Neural progenitor cell (in vitro differentiated cells): ENCODE results near the gene PRSS22. TPM values are rescaled to one million over a fixed set of nuclear protein-coding genes. Genes with fewer than 3 reads are reported as not detected.
A peak's percentile ranks its signal among the peaks of the same experiment; 100 is the strongest.

Source experiments
- DNase-seq: peaks from one replicate; pipeline ENCODE4 v3.0.0-alpha.2; 2016; ENCODE audit warnings: low spot score
- H2AFZ ChIP-seq: fragments of 200-600 bp; sonication (generic); replicated peaks from 2 replicates; pipeline ENCODE4 v1.6.1; 2016; ENCODE audit warnings: antibody characterized with exemption
- H3F3A ChIP-seq: fragments of 200-600 bp; sonication (generic); 2 replicates; pipeline ENCODE4 v1.6.1; 2016; ENCODE audit warnings: antibody characterized with exemption, low read depth
- H3K27ac ChIP-seq: fragments of 200-600 bp; sonication (generic); 2 replicates; pipeline ENCODE4 v1.5.1; 2016; ENCODE audit warnings: mild to moderate bottlenecking
- H3K27me3 ChIP-seq: fragments of 200-600 bp; sonication (generic); 2 replicates; pipeline ENCODE4 v1.6.1; 2016; ENCODE audit warnings: mild to moderate bottlenecking, moderate library complexity
- H3K36me3 ChIP-seq: fragments of 200-600 bp; sonication (generic); 2 replicates; pipeline ENCODE4 v1.5.1; 2016
- H3K4me1 ChIP-seq: fragments of 200-600 bp; sonication (generic); 2 replicates; pipeline ENCODE4 v1.6.1; 2016; ENCODE audit warnings: mixed run types
- H3K4me2 ChIP-seq: fragments of 200-600 bp; sonication (generic); 2 replicates; pipeline ENCODE4 v1.6.1; 2016
- H3K4me3 ChIP-seq: fragments of 200-600 bp; sonication (generic); 2 replicates; pipeline ENCODE4 v1.5.1; 2016
- H3K79me2 ChIP-seq: fragments of 200-600 bp; sonication (generic); 2 replicates; pipeline ENCODE4 v1.6.1; 2016; ENCODE audit warnings: low read depth
- H3K9ac ChIP-seq: fragments of 200-600 bp; sonication (generic); 2 replicates; pipeline ENCODE4 v1.6.1; 2016
- H3K9me3 ChIP-seq: fragments of 200-600 bp; sonication (generic); 2 replicates; pipeline ENCODE4 v1.5.1; 2016; ENCODE audit warnings: low read depth
- H4K20me1 ChIP-seq: fragments of 200-600 bp; sonication (generic); 2 replicates; pipeline ENCODE4 v1.6.1; 2016; ENCODE audit warnings: low read depth
- H3K27ac Mint-ChIP-seq: 3 replicates; pipeline ENCODE4 v1.8.0; 2021; ENCODE audit warnings: mixed read lengths
- H3K27me3 Mint-ChIP-seq: 2 replicates; pipeline ENCODE4 v1.8.0; 2022; ENCODE audit warnings: low read depth, mild to moderate bottlenecking, inconsistent platforms, moderate library complexity, mixed read lengths; ENCODE audit not compliant: insufficient read depth
- H3K36me3 Mint-ChIP-seq: 3 replicates; pipeline ENCODE4 v1.8.0; 2021; ENCODE audit warnings: mixed read lengths
- H3K4me1 Mint-ChIP-seq: 3 replicates; pipeline ENCODE4 v1.8.0; 2021; ENCODE audit warnings: mixed read lengths
- H3K4me3 Mint-ChIP-seq: 3 replicates; pipeline ENCODE4 v1.8.0; 2021; ENCODE audit warnings: mild to moderate bottlenecking, moderate library complexity, mixed read lengths
- H3K9me3 Mint-ChIP-seq: 3 replicates; pipeline ENCODE4 v1.8.0; 2020; ENCODE audit warnings: mixed read lengths
- CTCF ChIP-seq: fragments of 200-600 bp; sonication (generic); IDR thresholded peaks from 2 replicates; pipeline ENCODE4 v1.5.1; 2017; ENCODE audit warnings: antibody characterized with exemption, mild to moderate bottlenecking
- EZH2 ChIP-seq: fragments of 200-600 bp; sonication (generic); IDR thresholded peaks from 2 replicates; pipeline ENCODE4 v1.6.1; 2017; ENCODE audit warnings: antibody characterized with exemption, mild to moderate bottlenecking, moderate library complexity
- EZH2phosphoT487 ChIP-seq: fragments of 200-600 bp; sonication (generic); IDR thresholded peaks from 2 replicates; pipeline ENCODE4 v1.6.1; 2017; ENCODE audit warnings: antibody characterized with exemption
- total RNA-seq: library from RNA; depleted of rRNA; stranded (reverse); fragments of >200 nt; gene quantifications from 2 replicates; pipeline ENCODE4 v1.2.3, GENCODE V29; 2015; ENCODE audit warnings: low replicate concordance

PRSS22 gene
- total RNA-seq, 1 donor from 2014 or later = not detected

- Histone ChIP-seq H2AFZ (no peak overlapping the region), H3K9ac (no peak overlapping the region), H3K4me1 (no peaks in the 10 kb centered on the region), H4K20me1 (no peaks in the 10 kb centered on the region), H3K36me3 (no peaks in the 10 kb centered on the region), H3K9me3 (no peaks in the 10 kb centered on the region), H3K4me3 (no peak overlapping the region), H3F3A (no peaks in the 10 kb centered on the region), H3K27me3 (peaks cover 18% of the 10 kb centered on the region), H3K4me2 (no peak overlapping the region), H3K27ac (no peak overlapping the region), H3K79me2 (no peaks in the 10 kb centered on the region)
- TF ChIP-seq EZH2 (no peak), CTCF (no peak), EZH2phosphoT487 (no peak)
- no peak overlapping the region for H3K27ac Mint-ChIP-seq
- H3K9me3 Mint-ChIP-seq = no peaks in the 10 kb centered on the region
- H3K4me1 Mint-ChIP-seq = peaks cover 15% of the 10 kb centered on the region
- no peaks in the 10 kb centered on the region for H3K36me3 Mint-ChIP-seq
- DNase-seq = no peak
- H3K4me3 Mint-ChIP-seq = no peak overlapping the region
- H3K27me3 Mint-ChIP-seq = peaks cover 17% of the 10 kb centered on the region
These were observed 18.1 kb downstream of the PRSS22 start for GRCh38 chr16:2839650-2840450.

- H4K20me1 ChIP-seq = no peaks in the 10 kb centered on the region
- peak overlapping the region; percentile 52 for H2AFZ ChIP-seq
- H3K79me2 ChIP-seq = no peaks in the 10 kb centered on the region
- no peak for TF ChIP-seq EZH2phosphoT487
- TF ChIP-seq EZH2 = no peak
- TF ChIP-seq CTCF = peak; percentile 87
- H3K27ac ChIP-seq = no peak overlapping the region
- Mint-ChIP-seq H3K4me3 (peak overlapping the region; percentile 1), H3K36me3 (no peaks in the 10 kb centered on the region), H3K4me1 (peaks cover 15% of the 10 kb centered on the region), H3K27me3 (peaks cover 17% of the 10 kb centered on the region), H3K27ac (no peak overlapping the region), H3K9me3 (no peaks in the 10 kb centered on the region)
- no peak overlapping the region for H3K4me2 ChIP-seq
- H3K36me3 ChIP-seq = no peaks in the 10 kb centered on the region
- H3K4me3 ChIP-seq = no peak overlapping the region
- no peak overlapping the region for H3K9ac ChIP-seq
- H3K9me3 ChIP-seq = no peaks in the 10 kb centered on the region
- no peaks in the 10 kb centered on the region for H3K4me1 ChIP-seq
- H3K27me3 ChIP-seq = peaks cover 14% of the 10 kb centered on the region
- peak; percentile 90 for DNase-seq
- no peaks in the 10 kb centered on the region for H3F3A ChIP-seq
These were observed 19.0 kb downstream of the PRSS22 start for GRCh38 chr16:2838928-2839327.

GRCh38 chr16:2836646-2837508, 21.1 kb downstream of the PRSS22 start:
- TF ChIP-seq EZH2phosphoT487 = no peak
- no peak for TF ChIP-seq CTCF
- TF ChIP-seq EZH2 = no peak
- H2AFZ ChIP-seq = no peak overlapping the region
- Mint-ChIP-seq H3K9me3 (no peaks in the 10 kb centered on the region), H3K4me3 (peak overlapping the region; percentile 28), H3K27ac (peak overlapping the region; percentile 12), H3K27me3 (peaks cover 17% of the 10 kb centered on the region), H3K4me1 (peaks cover 15% of the 10 kb centered on the region), H3K36me3 (no peaks in the 10 kb centered on the region)
- peaks cover 6% of the 10 kb centered on the region for H3K27me3 ChIP-seq
- no peak overlapping the region for H3K9ac ChIP-seq
- DNase-seq = no peak
- H3K79me2 ChIP-seq = no peaks in the 10 kb centered on the region
- H3K9me3 ChIP-seq = no peaks in the 10 kb centered on the region
- no peak overlapping the region for H3K27ac ChIP-seq
- H4K20me1 ChIP-seq = no peaks in the 10 kb centered on the region
- no peaks in the 10 kb centered on the region for H3K36me3 ChIP-seq
- H3K4me1 ChIP-seq = no peaks in the 10 kb centered on the region
- no peak overlapping the region for H3K4me2 ChIP-seq
- H3F3A ChIP-seq = no peaks in the 10 kb centered on the region
- no peak overlapping the region for H3K4me3 ChIP-seq
